Measurements from ENCODE around the gene ATP8B3. TPM values are rescaled to one million over a fixed set of nuclear protein-coding genes. Genes with fewer than 3 reads are reported as not detected.

The ATP8B3 gene
- total and polyA plus RNA-seq, 7 donors = 0.06 to 0.30 (median 0.17) TPM; not detected in 1

GRCh38 chr19:1734321-1734966 lies 77.6 kb downstream of the ATP8B3 start:
- Histone ChIP-seq H3K9me3 (no peaks in the 10 kb centered on the region), H3K4me3 (no peak overlapping the region), H3K27me3 (ENCODE audit: insufficient read depth in 3 of 3, low read length in 2 of 3) (peaks cover 0 to 81% (median 34%) of the 10 kb centered on the region in 3 donors), H3K4me1 (no peaks in the 10 kb centered on the region), H3K36me3 (ENCODE audit: insufficient read depth in 1 of 2, low read depth in 1 of 2) (no peaks in the 10 kb centered on the region), H3K27ac (no peak overlapping the region)
- ATAC-seq (no peak), DNase-seq (no peak)
- no peak for TF ChIP-seq CTCF (IDR thresholded peaks at IDR 0.05)
- intact Hi-C loops (cut with DNase I) = no loop called here
- 14 to 21% (median 17%) methylated on average over 27 to 28 of the region's 28 CpGs for WGBS, 3 donors

Other genes with a start within 250 kb of the ATP8B3 start
- 1 to 10 TPM; 2.4 to 3.7 (median 3.0) TPM for gene MEX3D, start 244.0 kb downstream of the ATP8B3 start, total RNA-seq
- gene MEX3D, start 244.0 kb downstream of the ATP8B3 start, polyA plus RNA-seq = 1 to 10 TPM in 1 of 3 donors, under 1 TPM in 2; 0.70 to 2.5 (median 0.87) TPM
- gene MBD3, start 219.4 kb downstream of the ATP8B3 start, total RNA-seq = 10 to 100 TPM; 44.1 to 83.6 (median 62.8) TPM
- 100 to 1,000 TPM in 2 of 3 donors, 10 to 100 TPM in 1; 83.6 to 137 (median 119) TPM for gene MBD3, start 219.4 kb downstream of the ATP8B3 start, polyA plus RNA-seq
- 100 to 1,000 TPM; 408 to 534 (median 501) TPM for gene UQCR11, start 206.8 kb downstream of the ATP8B3 start, total RNA-seq
- 100 to 1,000 TPM; 320 to 337 (median 334) TPM for gene UQCR11, start 206.8 kb downstream of the ATP8B3 start, polyA plus RNA-seq
- gene TCF3, start 159.7 kb downstream of the ATP8B3 start, total RNA-seq = 10 to 100 TPM; 20.1 to 26.7 (median 23.0) TPM
- 10 to 100 TPM; 24.6 to 33.8 (median 31.2) TPM for gene TCF3, start 159.7 kb downstream of the ATP8B3 start, polyA plus RNA-seq
- not detected for gene ONECUT3, start 58.8 kb downstream of the ATP8B3 start, total RNA-seq
- not detected for gene ONECUT3, start 58.8 kb downstream of the ATP8B3 start, polyA plus RNA-seq
- gene REXO1, start 36.2 kb upstream of the ATP8B3 start, total RNA-seq = 10 to 100 TPM; 13.5 to 35.2 (median 22.3) TPM
- 10 to 100 TPM; 16.5 to 26.9 (median 20.3) TPM for gene REXO1, start 36.2 kb upstream of the ATP8B3 start, polyA plus RNA-seq
- 10 to 100 TPM in 1 of 4 donors, 1 to 10 TPM in 3; 3.0 to 11.1 (median 4.3) TPM for gene KLF16, start 51.3 kb upstream of the ATP8B3 start, total RNA-seq
- gene KLF16, start 51.3 kb upstream of the ATP8B3 start, polyA plus RNA-seq = 10 to 100 TPM in 1 of 3 donors, 1 to 10 TPM in 2; 2.2 to 13.0 (median 3.1) TPM
- 10 to 100 TPM; 38.5 to 54.2 (median 42.3) TPM for gene ABHD17A, start 73.2 kb upstream of the ATP8B3 start, total RNA-seq
- 10 to 100 TPM; 35.5 to 58.9 (median 47.6) TPM for gene ABHD17A, start 73.2 kb upstream of the ATP8B3 start, polyA plus RNA-seq
- gene ADAT3, start 93.1 kb upstream of the ATP8B3 start, total RNA-seq = 1 to 10 TPM; 1.4 to 2.2 (median 1.7) TPM
- 1 to 10 TPM; 2.4 to 7.2 (median 3.6) TPM for gene ADAT3, start 93.1 kb upstream of the ATP8B3 start, polyA plus RNA-seq
- 10 to 100 TPM; 13.4 to 16.3 (median 15.1) TPM for gene SCAMP4, start 93.1 kb upstream of the ATP8B3 start, total RNA-seq
- 10 to 100 TPM in 2 of 3 donors, 1 to 10 TPM in 1; 9.5 to 17.5 (median 15.5) TPM for gene SCAMP4, start 93.1 kb upstream of the ATP8B3 start, polyA plus RNA-seq
- 10 to 100 TPM; 22.3 to 34.1 (median 33.0) TPM for gene CSNK1G2, start 128.9 kb upstream of the ATP8B3 start, total RNA-seq
- gene CSNK1G2, start 128.9 kb upstream of the ATP8B3 start, polyA plus RNA-seq = 10 to 100 TPM; 25.3 to 49.8 (median 34.2) TPM
- 10 to 100 TPM; 56.3 to 68.4 (median 61.9) TPM for gene BTBD2, start 203.4 kb upstream of the ATP8B3 start, total RNA-seq
- 10 to 100 TPM; 30.1 to 49.0 (median 36.6) TPM for gene BTBD2, start 203.4 kb upstream of the ATP8B3 start, polyA plus RNA-seq
- 1,000 to 10,000 TPM in 2 of 4 donors, 100 to 1,000 TPM in 2; 793 to 2,795 (median 946) TPM for gene MKNK2, start 239.0 kb upstream of the ATP8B3 start, total RNA-seq
- gene MKNK2, start 239.0 kb upstream of the ATP8B3 start, polyA plus RNA-seq = 1,000 to 10,000 TPM in 2 of 3 donors, 100 to 1,000 TPM in 1; 888 to 1,268 (median 1,190) TPM